Activated T-cell treated with anti-CD3 and anti-CD28 coated beads, Interleukin-2, amount 50 U/mL, for 72 hours (primary cell): ENCODE measurements around the gene TBCD. TPM values are rescaled to one million over a fixed set of nuclear protein-coding genes. Genes with fewer than 3 reads are reported as not detected.

ENCODE experiments used
- ATAC-seq, 2 donors: fragments of 150-1000 bp; cut with Tn5 transposase; replicated peaks in 1 of 2; 2 replicates each; pipeline ENCODE4 v1.10.0; 2021; ENCODE audit warnings: moderate library complexity in 2 of 2, mild to moderate bottlenecking in 1 of 2
- DNase-seq, 2 donors: peaks; one replicate each; pipeline ENCODE4 v3.0.0; 2021 to 2022; ENCODE audit warnings: mixed read lengths in 1 of 2
- H3K27ac Mint-ChIP-seq: one replicate; pipeline ENCODE4 v1.8.0; 2022; ENCODE audit warnings: mild to moderate bottlenecking, moderate library complexity, mixed read lengths
- H3K27me3 Mint-ChIP-seq: one replicate; pipeline ENCODE4 v1.8.0; 2022; ENCODE audit warnings: low read depth, mixed read lengths
- H3K36me3 Mint-ChIP-seq, 2 donors: one replicate each; pipeline ENCODE4 v1.8.0; 2022; ENCODE audit warnings: mixed read lengths in 2 of 2, mild to moderate bottlenecking in 1 of 2; ENCODE audit not compliant: insufficient read depth in 2 of 2
- H3K4me1 Mint-ChIP-seq: one replicate; pipeline ENCODE4 v1.8.0; 2022; ENCODE audit warnings: low read depth, mixed read lengths
- H3K4me3 Mint-ChIP-seq, 2 donors: one replicate each; pipeline ENCODE4 v1.8.0; 2022; ENCODE audit warnings: mild to moderate bottlenecking in 2 of 2, mixed read lengths in 2 of 2, moderate library complexity in 2 of 2
- H3K9me3 Mint-ChIP-seq, 2 donors: one replicate each; pipeline ENCODE4 v1.8.0; 2022; ENCODE audit warnings: mixed read lengths in 2 of 2
- total RNA-seq, 2 donors: library from RNA; stranded (reverse); gene quantifications; one replicate each; pipeline ENCODE4 v1.2.3, GENCODE V29; 2022

Gene TBCD
- total RNA-seq, 2 donors from 2014 or later, result 112 to 134 TPM

DNA sequence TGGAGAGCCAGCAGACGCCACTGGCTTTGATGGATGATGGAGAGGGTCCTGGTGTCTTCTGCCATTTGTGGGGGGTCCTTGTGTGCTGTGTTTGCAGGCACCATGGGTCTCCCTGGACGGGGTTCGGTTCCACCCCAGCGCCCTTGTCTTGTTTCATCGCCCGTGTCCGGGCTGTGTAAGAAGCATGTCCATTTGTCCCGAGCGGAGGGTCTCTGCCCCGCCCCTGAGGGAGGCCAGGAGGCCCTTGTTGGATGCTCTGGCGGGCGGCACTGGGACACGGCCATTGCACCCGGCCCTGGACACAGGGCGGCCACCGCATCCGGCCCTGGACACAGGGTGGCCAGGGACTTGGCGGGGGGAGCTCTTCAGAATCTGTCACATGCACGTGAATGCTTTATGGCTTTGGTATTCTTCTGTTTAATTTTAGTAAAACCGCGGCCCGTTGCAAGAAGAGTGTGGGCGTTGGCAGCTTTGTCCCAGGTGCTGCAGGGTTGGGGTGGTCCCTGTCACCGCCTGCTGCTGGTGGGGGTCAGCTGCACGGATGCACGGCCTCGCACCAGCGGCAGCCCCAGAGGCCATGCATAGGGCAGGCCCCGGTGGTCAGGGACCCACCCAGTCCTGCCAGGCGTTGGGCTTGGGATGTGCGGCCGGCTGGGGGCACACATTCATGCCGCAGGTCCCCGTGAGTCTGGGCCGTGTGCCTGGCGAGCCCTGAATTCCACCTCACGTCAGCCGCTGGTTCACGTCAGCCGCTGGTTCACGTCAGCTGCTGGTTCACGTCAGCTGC, 108.9 kb downstream of the TBCD start:
- Mint-ChIP-seq H3K9me3 (no peaks in the 10 kb centered on the region), H3K27ac (no peak overlapping the region), H3K27me3 (no peaks in the 10 kb centered on the region), H3K4me3 (peak overlapping the region; percentile 86 to 90), H3K36me3 (peaks cover 0 to 3% of the 10 kb centered on the region in 2 donors), H3K4me1 (peaks cover 75% of the 10 kb centered on the region)
- ATAC-seq (no peak), DNase-seq (no peak)

GRCh38 chr17:82861393-82861775, 109.5 kb downstream of the TBCD start:
- Mint-ChIP-seq H3K4me1 (peaks cover 80% of the 10 kb centered on the region), H3K27me3 (no peaks in the 10 kb centered on the region), H3K27ac (no peak overlapping the region), H3K4me3 (peak overlapping the region; percentile 31 to 47), H3K9me3 (no peaks in the 10 kb centered on the region), H3K36me3 (peaks cover 0 to 3% of the 10 kb centered on the region in 2 donors)
- DNase-seq (no peak), ATAC-seq (no peak)

GRCh38 chr17:82862191-82862590, 110.3 kb downstream of the TBCD start:
- Mint-ChIP-seq H3K4me3 (peak overlapping the region; percentile 90 to 96), H3K27ac (peak overlapping the region; percentile 80), H3K9me3 (no peaks in the 10 kb centered on the region), H3K27me3 (no peaks in the 10 kb centered on the region), H3K36me3 (peaks cover 0 to 3% of the 10 kb centered on the region in 2 donors), H3K4me1 (peaks cover 83% of the 10 kb centered on the region)
- DNase-seq, result no peak
- no peak for ATAC-seq

DNA sequence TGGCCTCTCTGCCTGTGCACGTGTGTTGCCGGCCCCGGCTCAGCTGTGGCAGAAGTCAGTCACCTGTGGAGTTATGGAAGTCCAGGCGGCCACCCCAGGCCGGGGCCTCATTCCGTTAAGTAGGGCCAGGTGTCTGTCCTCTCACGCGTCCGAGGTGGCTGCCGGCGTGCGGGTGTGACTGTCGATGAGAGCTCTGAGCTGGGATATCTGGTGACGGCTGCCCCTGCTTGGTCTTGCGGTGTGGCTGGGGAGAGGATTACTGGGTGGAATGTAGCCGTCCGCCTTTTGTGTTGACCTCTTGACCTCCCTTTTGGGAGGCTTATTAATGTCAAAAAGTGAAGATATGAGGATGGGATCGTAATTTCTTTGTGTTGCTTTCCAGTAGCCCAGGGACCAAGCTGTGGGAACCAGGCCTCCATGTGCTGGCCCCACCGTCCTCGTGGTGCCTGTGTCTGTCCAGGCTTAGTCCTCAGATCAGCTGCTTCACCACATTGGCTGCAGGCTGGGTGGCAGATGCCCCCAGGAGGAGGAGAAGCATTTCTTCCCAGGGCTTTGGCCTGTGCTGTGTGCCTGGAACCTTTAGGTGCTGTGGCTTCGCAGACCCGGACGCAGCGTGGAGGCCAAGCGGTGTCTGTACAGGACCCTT, 111.0 kb downstream of the TBCD start:
- H3K4me1 Mint-ChIP-seq, result peaks cover 87% of the 10 kb centered on the region
- peak overlapping the region; percentile 90 to 96 for H3K4me3 Mint-ChIP-seq
- H3K9me3 Mint-ChIP-seq, result no peaks in the 10 kb centered on the region
- peaks cover 0 to 3% of the 10 kb centered on the region in 2 donors for H3K36me3 Mint-ChIP-seq
- H3K27ac Mint-ChIP-seq, result peak overlapping the region; percentile 80
- H3K27me3 Mint-ChIP-seq, result no peaks in the 10 kb centered on the region
- no peak for DNase-seq
- ATAC-seq, result no peak

DNA sequence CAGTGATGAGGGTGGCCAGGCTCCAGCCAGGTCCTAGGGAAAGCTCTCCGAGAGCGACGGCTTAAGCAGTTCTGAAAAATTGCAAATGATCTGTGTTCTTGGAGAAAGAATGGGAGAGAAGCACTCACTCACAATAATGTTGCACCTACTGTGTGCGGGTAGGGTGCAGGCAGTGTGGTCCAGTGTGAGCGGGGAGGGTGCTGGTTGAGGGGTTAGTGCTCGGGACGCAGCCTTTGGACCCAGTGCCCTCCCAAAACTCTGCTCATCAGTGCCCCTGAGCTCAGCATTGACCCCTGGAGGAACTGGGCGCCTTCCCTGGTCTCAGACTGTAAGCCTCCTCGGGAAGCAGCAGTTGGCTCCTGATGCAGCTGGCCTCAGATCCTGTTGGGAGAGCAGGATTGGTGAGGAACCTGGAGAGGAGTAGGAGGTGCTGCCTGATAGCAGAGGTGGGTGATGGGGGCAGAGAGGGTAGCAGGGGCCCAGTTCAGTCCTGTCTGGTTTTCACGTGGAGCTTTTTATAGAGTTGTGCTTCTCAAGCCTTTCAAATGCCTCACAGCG, 111.6 kb downstream of the TBCD start:
- H3K4me3 Mint-ChIP-seq, result peak overlapping the region; percentile 90 to 96
- no peak for ATAC-seq
- H3K9me3 Mint-ChIP-seq, result no peaks in the 10 kb centered on the region
- H3K36me3 Mint-ChIP-seq, result peaks cover 0 to 3% of the 10 kb centered on the region in 2 donors
- H3K27ac Mint-ChIP-seq, result peak overlapping the region; percentile 80
- no peaks in the 10 kb centered on the region for H3K27me3 Mint-ChIP-seq
- DNase-seq, result no peak
- peaks cover 81% of the 10 kb centered on the region for H3K4me1 Mint-ChIP-seq

DNA sequence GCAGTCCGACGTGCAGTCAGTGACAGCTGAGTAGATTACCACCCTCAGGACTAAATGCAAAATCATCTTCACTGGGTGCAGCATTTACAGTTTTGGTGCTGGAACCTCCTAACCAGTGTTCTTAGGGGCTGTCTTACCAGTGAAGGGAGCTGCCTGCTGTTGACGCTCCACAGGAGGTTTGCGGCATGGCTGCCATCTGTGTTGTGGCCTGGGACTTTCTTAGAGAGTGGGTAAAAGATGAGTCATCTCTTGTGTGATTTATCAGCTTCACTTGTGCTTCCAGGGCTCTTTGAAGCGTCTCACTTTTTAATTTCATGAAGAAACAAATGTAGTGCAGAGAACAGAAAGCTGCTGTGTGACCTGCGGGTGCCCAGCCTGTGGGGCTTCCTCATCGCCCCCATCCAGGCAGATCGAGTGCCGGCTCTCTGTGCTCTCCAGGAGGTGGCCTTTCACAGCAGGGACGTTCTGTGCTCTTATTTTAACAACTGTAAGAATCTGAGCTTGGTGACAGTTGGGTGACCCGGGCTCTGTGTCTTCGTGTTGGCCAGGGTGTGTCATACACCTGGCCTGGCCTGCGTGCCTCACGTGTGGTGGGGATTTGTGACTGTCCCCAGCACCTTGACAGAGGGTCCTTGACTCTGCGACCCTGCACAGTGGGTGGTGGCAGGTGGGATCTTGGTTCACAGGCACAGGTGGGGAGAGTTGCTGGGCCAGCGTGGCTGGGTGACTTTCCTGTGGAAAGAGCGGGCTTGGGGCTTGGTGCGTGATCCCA, 112.3 kb downstream of the TBCD start:
- peak; percentile 90 to 93 for ATAC-seq
- H3K36me3 Mint-ChIP-seq, result peaks cover 0 to 5% of the 10 kb centered on the region in 2 donors
- peaks cover 75% of the 10 kb centered on the region for H3K4me1 Mint-ChIP-seq
- DNase-seq, result peak; percentile 85 to 92
- H3K4me3 Mint-ChIP-seq, result peak overlapping the region; percentile 90 to 96
- peak overlapping the region; percentile 92 for H3K27ac Mint-ChIP-seq
- no peaks in the 10 kb centered on the region for H3K9me3 Mint-ChIP-seq
- no peaks in the 10 kb centered on the region for H3K27me3 Mint-ChIP-seq

- DNase-seq (no peak), ATAC-seq (no peak)
- Mint-ChIP-seq H3K27ac (peak overlapping the region; percentile 92), H3K36me3 (peaks cover 0 to 5% of the 10 kb centered on the region in 2 donors), H3K4me1 (peaks cover 68% of the 10 kb centered on the region), H3K27me3 (no peaks in the 10 kb centered on the region), H3K4me3 (peak overlapping the region; percentile 90 to 96), H3K9me3 (no peaks in the 10 kb centered on the region)
These were observed 112.9 kb downstream of the TBCD start for GRCh38 chr17:82864713-82865248.

DNA sequence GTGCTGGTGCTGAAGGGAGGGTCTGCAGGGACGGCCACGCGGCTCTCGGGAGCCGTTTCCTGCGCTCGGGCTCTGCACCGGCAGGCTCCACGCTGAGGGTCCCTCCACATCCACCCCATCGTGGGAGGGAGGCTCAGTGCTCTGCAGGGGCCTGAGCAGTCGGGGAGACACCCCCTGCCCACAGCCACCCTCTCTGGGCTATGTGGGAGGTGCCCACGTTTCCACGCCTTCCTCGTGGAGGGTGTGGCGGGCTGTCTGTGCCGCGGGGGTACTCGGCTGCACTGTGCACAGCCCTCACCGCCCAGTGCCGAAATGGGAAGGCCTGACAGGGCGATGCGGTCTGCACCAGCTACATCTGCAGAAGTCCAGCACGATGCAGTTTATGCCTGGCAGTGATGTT, 113.4 kb downstream of the TBCD start:
- H3K4me3 Mint-ChIP-seq, result peak overlapping the region; percentile 52 to 96
- H3K27ac Mint-ChIP-seq, result no peak overlapping the region
- H3K9me3 Mint-ChIP-seq, result no peaks in the 10 kb centered on the region
- H3K4me1 Mint-ChIP-seq, result peaks cover 67% of the 10 kb centered on the region
- H3K36me3 Mint-ChIP-seq, result peaks cover 2 to 7% of the 10 kb centered on the region in 2 donors
- DNase-seq (no peak), ATAC-seq (no peak)
- H3K27me3 Mint-ChIP-seq, result no peaks in the 10 kb centered on the region

DNA sequence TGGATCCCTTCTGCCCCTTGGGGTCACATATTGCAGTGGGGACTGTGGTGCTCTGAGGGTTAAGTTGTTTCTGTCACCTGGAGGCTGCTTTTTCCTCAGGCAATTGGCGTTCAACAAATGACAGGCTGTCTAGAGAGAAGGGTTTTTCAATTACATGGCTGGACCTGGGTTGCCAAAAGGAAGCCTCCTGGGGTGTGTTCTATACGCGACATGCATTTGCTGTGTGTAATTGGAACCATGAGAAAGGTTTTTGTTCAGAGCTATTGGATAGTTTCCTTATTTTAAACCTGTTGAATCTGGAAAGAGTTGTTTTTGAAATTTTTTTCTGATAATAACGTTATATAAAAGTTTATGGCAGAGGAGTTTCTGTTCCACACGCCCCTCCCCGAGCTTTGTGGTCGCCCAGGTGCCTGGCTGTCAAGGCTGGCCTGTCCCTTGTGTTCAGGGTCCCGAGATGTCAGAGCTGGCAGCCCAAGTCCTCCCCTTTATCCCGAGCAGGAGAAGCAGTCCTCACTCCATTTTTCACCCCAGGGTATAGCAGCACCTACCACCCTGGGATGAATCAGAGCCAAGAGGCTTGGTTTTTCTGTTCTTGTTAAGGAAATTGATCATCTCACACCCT, 114.0 kb downstream of the TBCD start:
- DNase-seq (no peak), ATAC-seq (no peak)
- Mint-ChIP-seq H3K27ac (peak overlapping the region; percentile 33), H3K9me3 (no peaks in the 10 kb centered on the region), H3K36me3 (peaks cover 5 to 12% of the 10 kb centered on the region in 2 donors), H3K4me3 (peak overlapping the region; percentile 47 to 96), H3K4me1 (peaks cover 69% of the 10 kb centered on the region), H3K27me3 (no peaks in the 10 kb centered on the region)

DNA sequence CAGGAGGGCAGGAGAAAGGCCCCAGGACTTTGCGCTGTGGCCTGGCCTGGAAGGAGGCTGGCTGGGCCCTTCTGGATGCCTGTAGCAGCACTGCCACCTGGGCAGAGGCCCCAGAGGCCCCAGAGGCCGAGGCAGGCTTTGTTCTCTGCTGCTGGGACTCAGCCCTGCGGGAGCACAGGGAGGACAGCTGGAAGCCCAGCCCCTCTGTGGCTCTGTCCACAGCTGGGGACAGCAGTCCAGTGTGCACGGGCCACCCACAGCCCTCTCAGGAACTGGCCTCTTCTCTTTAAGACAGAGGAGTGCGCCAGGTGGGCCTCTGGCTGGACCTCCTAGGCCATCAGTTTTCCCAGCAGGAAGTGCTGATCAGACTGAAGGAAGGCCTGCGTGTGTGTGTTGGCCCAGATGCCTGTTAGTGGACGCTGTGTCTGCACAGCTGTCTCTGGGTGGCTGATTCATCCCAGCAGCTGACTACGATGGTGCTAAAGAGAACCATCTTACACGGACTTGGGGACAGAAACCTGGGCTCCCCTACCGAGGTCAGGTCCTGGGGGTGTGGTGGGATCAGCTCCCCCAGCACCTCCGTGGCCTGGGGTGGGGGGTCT, 114.8 kb downstream of the TBCD start:
- no peaks in the 10 kb centered on the region for H3K9me3 Mint-ChIP-seq
- H3K4me1 Mint-ChIP-seq, result peaks cover 70% of the 10 kb centered on the region
- peaks cover 7 to 12% of the 10 kb centered on the region in 2 donors for H3K36me3 Mint-ChIP-seq
- H3K27ac Mint-ChIP-seq, result no peak overlapping the region
- no peaks in the 10 kb centered on the region for H3K27me3 Mint-ChIP-seq
- ATAC-seq (no peak), DNase-seq (no peak)
- H3K4me3 Mint-ChIP-seq, result peak overlapping the region in 1 of 2 donors; percentile 96

GRCh38 chr17:82867763-82868325, 116.0 kb downstream of the TBCD start:
- no peak for ATAC-seq
- peak overlapping the region; percentile 33 for H3K27ac Mint-ChIP-seq
- H3K4me3 Mint-ChIP-seq, result no peak overlapping the region
- H3K27me3 Mint-ChIP-seq, result no peaks in the 10 kb centered on the region
- H3K36me3 Mint-ChIP-seq, result peaks cover 7 to 12% of the 10 kb centered on the region in 2 donors
- no peaks in the 10 kb centered on the region for H3K9me3 Mint-ChIP-seq
- DNase-seq, result no peak
- H3K4me1 Mint-ChIP-seq, result peaks cover 70% of the 10 kb centered on the region

DNA sequence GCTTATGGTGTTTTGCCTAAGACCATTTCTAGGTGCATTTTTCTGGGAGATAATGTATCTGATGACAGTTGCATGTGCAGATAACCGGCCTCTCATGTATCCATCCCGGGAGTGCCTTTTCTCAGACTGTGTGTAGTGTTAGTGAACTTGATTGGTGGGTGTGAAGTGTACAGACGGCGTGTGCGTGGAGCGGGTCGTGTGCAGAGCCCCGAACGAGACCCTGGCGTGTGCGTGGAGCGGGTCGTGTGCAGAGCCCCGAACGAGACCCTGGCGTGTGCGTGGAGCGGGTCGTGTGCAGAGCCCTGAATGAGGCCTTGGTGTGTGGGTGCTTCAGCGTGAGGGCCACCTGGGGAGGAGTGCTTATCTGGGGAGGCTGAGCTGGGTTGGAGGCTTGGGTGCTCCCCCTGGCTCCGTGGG, 116.9 kb downstream of the TBCD start:
- no peaks in the 10 kb centered on the region for H3K27me3 Mint-ChIP-seq
- no peaks in the 10 kb centered on the region for H3K9me3 Mint-ChIP-seq
- peaks cover 61% of the 10 kb centered on the region for H3K4me1 Mint-ChIP-seq
- H3K4me3 Mint-ChIP-seq, result no peak overlapping the region
- H3K27ac Mint-ChIP-seq, result no peak overlapping the region
- DNase-seq, result no peak
- no peak for ATAC-seq
- H3K36me3 Mint-ChIP-seq, result peaks cover 7 to 12% of the 10 kb centered on the region in 2 donors
